HG02852 (cell line): ENCODE results near the gene AGR2.
A peak's percentile ranks its signal among the peaks of the same experiment; 100 is the strongest.

Experiments
- ATAC-seq: cut with Tn5 transposase; IDR thresholded peaks from one replicate; pipeline ENCODE4 v1.9.1; 2021; ENCODE audit warnings: mild to moderate bottlenecking, moderate library complexity; ENCODE audit not compliant: unreplicated experiment

The AGR2 gene

DNA sequence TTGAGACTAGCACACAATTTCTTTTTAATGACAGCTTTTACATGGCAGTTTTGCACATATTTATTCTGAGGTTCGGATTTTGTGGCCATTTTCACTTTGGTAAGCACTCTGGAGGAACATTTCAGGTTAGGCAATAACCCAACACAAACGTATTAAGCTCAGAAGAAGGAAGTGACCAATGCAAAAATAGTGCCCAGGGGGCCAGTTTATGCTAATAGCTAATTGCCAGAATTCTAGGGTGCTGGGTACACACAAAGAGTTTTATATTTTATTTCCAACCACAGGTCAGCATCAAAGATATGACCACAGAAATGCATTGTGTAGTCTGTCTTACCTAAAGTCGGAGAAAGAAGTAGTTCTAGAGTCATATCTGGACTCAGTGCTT, 8.4 kb upstream of the AGR2 start:
- no peak for ATAC-seq

DNA sequence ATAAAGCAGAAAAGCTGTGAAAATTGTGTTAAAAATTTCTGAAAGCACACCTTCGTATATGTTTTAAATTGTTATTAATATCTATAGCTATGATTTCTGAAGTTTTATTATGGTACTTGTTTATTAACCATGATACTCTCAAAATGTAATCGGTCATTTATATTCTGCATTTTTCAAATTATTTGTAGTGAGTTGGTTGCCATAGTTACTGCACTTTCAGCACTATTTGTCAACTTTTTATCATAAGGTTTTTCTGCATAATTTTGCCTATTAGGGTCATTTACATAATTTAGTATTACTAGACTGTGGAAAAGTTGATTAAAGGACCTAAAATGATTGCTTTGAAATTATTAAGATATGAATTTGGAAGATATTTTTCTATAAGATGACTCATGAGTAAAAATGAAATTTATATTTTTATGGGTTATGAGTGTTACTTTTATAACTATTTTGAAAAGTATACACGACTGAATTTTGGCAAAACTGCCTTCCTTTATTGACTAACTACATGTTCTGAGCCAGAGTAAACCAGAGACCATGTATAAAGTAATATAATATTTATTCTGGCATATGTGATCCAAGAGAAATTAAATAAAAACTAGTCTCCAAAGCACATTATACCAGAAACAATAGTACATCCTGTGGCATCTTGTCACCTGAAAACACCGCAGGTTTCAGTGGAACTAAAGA, 7.9 kb upstream of the AGR2 start:
- ATAC-seq: no peak

DNA sequence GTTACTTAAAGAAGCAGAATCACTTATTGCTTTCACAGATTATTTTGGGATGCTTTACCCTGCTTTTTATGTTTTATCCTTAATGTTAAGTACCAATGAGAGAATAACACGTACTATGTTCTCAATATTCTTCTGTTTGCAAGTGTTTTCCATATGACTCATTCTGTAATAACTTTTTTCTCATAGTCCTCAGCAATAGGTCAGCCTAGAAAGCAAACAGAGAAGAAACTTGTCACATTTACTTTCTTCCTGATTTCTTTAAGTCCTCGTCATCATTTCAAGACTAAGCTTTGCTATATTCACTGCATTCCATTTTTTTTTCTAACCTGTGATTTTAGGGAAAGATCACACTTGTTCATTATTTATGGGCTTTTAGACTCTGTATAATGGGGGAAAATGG, 6.8 kb upstream of the AGR2 start:
- ATAC-seq: no peak

DNA sequence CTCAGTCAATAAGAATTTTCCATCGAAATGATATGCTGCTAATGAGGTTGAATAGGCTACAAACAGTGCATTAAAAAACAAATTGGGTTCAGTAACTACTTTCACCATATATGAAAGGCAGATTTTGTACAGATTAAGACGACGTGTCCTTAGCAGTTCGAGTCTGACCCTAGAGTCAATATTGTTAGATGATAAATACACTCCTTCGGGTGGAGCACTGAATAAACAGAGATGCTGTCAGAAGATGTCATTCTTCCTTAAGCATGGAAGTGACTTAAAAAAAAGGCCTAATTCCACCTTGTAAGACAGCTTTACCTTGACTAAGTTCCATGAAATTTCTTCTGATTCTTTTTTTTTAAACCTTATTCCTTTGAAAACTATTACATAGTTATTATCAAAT, 5.8 kb upstream of the AGR2 start:
- no peak for ATAC-seq

DNA sequence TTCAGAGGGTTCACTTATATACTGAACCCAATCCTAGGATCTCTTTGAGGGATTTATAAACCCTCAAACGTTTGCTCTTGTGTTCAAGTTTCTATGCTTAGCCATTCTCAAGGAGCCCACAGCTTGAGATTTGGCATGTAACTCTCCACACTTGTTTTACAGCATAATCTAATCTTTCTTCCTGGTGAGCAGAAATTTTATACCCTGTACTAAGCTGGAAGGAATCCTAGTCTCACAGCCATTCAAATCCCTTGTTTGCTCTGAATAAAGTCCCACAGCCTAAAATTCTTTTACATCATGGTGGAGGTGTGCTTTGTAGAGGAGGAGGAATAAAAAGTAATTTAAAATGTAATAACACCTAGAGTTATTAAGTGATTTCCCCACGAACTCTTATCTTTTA, 5.3 kb upstream of the AGR2 start:
- ATAC-seq: no peak

DNA sequence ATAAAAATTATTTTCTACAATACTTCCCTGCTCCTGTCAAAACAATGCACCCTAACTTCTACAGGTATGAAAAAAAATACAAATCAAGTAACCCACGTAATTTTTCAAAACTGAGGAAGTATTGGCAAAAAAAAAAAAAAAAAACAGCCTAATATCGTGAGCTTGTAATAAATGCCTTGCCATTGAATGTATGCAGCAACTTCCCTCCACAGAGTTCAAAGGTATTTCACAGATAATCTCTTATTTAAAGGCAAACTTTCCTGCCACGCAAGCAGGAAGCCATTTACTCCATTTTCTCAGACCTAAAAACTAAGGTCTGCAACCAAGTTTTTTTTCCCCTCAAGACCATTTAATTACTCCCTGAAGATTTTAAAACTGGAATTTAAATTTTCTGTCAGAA, 642 bp upstream of the AGR2 start:
- ATAC-seq: no peak

DNA sequence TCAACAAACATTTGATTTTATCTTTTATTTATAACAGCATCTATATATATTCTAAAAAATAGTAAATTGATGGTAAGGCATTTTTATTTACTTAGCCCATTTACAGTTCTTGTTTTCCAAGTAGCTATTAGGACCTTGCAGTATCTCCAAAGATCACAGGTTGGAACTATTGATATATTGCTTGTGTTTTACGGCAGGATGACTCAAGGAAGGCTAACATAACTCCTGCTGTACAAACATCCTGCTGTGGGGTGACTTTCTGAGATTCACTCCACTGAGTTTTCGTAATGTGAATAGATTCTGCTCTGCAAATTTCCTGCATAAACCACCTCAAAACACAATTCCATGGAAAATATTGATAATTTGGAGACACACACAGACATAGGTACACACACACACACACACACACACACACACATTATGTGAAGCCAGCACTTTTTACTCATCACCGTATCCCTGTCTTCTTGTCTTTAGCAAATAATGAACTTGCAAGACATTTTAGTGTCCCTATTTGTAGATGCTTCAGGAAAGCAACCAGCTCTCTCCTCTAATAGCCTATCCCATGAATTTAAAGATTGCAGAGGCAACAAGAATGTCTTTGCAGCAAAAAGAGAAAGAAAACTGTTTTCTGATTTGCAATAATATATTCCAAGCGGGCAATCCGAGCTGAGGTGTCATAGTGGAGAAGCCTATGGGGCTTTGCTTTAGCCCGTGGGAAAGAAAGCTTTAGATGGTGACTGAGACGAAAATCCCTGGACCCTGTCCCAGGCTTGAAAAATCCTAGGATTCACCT, 722 bp downstream of the AGR2 start:
- ATAC-seq: no peak

DNA sequence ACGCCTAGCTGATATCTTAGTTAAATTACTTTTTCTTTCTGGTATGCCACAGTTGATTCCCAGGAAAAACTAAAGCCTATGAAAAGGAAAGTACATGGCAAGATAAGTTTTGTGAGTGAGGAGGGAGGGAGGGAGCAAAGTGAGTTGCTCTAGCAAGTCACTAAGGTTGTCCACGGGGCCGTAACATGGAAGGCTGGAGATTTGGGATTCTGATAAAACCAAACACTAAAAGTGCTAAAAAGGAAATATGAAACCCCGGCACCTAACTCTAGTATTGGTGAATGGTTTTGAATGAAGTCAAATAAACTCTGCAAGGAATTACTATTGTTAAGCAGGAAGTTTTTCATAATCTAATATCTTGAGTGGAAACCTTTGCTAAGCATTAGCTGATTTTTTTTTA, 1.7 kb downstream of the AGR2 start:
- no peak for ATAC-seq

DNA sequence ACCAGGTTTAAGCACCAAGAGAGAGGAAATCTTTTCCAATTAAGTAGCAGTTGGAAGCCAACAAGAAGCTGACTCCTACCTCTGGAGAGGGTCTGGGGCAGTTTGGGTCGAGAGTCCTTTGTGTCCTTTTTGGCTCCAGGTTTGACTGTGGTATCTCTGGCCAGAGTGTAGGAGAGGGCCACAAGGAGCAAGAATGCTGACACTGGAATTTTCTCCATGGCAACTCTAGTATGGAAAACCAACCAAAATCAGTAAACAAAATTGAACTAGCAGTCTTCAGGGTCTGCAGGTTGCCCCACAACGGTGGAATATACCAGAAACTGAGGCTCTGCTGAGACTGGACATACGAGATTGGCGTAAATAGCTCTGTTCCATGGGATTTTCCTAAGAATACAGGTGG, 3.2 kb downstream of the AGR2 start:
- no peak for ATAC-seq

DNA sequence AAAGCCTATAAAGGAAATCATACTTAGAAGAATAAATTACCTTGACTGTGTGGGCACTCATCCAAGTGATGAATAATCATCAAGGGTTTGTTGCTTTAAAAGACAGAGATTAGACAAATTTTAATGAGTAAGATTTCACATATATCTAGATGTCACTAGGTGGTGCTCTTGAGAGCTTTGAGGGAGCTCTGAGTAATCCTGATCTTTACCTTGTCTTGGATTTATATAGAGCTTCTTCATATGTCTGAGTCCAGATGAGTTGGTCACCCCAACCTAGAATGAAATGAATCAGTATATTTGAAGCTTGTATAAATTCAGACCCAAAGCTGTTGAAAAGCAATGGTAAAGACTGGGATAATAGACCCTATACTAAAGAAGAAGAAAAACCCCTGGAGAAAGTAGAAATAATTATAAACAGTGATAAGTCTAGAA, 3.7 kb downstream of the AGR2 start:
- peak; percentile 68 for ATAC-seq

DNA sequence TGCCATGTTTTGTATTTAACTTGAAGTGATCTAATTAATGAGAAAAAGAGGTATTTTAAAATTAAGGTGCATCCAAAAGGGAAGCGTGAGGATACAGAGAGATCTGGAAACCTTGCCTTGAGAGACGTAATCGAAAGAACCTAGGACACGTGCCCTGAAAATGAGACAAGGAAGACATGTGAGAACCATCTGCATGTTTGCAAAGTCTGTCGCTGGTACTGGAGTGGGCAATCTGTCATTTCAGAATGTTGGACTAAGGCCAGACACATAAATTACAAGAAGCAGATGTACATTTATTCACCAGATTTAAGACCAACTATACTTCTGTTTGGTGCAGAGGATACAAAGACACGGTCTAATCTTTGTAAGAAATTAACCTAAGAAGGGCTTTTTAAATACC, 9.2 kb downstream of the AGR2 start:
- no peak for ATAC-seq

DNA sequence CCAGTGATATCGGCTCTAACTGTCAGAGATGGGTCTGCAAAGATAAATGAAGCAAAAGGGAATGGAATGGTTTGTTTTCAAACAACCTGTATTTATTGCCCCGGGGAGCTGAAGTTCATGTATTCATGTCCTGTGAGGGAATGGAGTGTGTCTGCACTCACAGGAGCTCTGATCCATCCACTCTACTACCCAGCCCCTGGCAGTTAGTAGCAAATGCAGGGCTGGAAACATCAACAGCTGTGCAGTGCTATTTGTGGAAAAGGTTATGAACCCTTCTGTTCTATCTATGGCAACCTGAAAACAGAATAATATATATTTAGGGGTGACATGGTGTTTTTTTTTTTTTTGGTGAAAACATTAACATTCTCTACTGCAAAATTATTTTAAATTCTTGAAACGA, 9.8 kb downstream of the AGR2 start:
- no peak for ATAC-seq

DNA sequence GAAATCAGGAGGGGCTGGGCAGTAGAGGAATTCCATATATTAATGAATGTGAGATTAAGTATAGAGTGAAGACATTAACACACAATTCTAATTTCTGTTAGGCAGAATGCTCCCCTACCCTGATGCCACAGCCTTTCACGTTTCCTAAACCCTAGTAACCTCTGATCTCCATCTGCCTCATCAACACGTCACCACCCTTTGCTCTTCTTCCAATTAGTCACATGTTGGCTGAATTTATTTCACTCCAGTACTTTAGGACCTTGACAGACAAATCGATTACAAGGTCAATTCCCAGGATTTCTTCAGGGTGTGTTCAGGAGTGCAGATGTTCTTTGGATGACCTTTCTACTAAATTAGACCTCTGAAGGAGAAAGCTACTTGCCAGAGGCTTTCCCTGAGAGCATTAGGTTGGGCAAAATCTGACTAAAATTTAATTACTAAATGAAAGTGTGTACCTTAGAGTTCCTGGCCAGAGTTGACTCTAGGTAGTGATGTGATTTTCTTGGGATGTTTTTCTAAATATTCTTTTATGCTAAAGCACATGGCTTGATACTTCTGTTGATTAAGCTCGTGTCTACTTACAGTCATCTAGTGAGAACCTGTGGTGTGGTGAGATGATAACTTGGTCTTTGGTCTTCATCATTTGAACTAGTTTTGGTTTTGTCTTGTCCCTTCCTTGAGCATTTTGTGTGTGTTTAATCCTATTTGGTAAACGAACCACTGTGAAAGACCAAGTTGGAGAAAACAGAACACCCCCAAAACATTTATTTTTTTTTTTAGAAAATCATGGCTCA, 12.7 kb downstream of the AGR2 start:
- ATAC-seq: no peak

DNA sequence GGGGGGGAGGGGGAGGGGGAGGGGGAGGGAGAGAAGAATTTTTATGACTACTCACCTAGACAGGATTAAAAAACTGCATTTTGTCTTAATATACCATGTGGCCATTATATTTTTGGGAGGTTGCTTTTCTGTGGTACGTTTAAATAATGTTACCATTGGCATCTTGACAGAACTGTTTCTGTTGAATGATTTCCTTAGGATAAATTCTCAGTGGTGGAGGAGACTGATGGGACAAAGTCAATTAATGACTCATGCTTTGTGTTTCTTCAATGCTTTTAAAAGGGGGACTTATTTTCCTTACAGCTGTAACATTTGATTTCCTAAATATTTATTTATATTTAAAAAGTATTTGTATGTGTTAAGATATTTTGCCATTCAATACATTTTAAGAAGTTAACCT, 13.7 kb downstream of the AGR2 start:
- no peak for ATAC-seq

DNA sequence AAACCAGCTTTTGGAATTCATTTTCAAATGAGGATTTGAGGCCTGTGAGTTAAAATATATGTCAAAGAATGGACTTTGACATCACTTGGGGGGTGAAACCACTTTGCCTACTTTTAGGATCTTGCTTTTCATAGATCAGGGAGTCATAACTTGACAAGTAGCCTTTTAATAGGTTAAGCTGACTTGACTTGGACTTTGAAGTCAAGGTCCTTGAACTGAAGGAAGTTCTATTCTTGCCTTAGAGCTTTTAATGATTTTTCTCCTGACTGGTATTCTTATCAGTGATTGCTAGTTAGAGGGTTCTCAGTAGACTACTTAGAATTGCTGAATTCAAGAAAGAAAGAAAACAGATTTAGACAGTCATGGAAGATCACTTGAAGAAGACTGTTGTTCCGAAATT, 17.7 kb downstream of the AGR2 start:
- ATAC-seq: no peak

DNA sequence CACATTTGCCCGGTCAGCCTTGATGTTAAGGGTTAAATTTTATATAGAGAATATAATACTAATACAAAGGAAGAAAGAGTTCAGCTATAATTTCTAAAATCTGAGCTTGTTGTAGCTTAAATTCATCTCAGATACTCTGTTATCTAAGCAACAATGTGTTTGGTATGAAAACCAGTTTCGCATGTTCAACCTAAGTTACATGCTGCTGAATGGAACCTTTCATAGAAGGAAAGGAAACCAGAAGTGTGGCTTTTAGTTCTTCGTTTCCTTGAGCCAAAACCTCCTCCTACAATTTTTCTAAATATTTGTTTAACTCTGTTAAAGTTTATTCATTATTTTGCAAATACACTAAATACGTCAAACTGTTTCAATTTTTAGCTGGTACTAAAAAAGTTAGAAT, 18.5 kb downstream of the AGR2 start:
- ATAC-seq: no peak

DNA sequence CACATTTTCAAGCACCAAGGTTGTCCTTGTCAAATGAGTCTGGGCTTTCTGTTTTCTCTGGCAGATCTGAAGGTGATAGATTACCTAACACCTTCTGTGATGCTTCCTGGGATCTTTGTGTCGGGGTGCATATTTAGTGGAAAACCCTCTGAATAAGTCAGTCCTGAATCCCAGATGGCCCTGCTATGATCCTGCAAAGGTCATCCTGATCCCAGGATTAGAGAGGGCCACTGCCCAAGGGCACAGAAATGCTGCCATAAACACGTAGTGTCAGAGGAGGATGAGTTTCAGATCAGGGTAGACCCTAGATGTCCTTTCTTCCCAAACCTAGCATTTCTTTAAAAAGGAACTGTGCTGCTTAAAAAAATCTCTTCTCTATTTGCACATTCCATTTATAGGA, 19.0 kb downstream of the AGR2 start:
- no peak for ATAC-seq

DNA sequence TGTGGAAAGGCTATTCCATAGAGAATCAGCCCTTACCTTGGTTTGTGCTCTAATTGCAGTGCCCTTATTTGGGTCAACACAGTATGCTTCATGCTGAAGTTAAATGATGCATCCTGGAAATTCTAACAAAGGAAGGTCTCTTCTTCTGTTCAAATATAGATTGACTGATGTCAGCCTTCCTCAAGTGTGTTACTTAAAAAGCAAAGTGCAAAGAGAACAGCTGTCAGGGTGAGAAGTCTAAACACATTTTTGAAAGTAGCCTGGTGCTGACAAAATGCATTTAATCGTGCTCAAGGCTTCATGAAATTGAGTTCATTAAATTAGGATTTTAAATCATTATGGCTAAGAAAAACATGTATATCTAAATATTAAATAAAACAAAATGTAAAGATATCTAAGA, 19.5 kb downstream of the AGR2 start:
- no peak for ATAC-seq

DNA sequence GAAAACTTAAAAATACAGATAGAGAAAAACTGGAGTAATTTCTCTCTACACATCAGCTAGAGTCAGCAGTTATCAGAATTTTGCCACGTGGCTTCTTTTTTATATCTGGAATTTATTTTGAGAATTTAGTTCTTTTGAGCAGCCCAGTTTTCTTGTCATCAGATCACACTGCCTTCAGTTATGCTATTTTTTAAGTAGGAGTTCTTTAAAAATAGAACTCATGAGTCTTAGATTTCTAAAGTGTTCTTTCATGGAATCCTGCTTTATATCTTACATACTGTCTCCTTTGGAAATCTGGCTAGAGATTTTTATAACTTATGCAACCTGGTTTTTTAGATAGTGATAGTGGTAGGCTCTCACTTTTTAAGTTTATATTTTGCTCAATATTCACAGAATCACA, 24.2 kb downstream of the AGR2 start:
- no peak for ATAC-seq

DNA sequence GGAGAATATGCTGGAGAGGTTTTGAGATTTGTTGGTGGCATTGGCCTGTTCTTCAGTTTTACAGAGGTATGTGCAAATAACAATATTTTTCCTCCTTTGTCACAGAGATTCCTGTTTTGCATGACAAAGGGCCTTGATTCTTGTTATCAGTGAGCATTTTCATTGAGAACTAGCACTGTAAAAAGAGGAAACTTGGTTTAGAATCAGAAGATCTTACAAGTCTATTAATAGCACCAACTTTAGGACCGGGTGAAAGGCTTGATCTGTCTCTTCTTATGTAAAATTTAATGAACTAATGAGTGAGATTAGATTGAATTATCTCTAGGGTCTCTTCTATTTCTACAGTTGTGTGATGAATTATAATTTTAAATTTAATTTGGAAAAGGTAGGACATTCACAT, 25.7 kb downstream of the AGR2 start:
- ATAC-seq: no peak

DNA sequence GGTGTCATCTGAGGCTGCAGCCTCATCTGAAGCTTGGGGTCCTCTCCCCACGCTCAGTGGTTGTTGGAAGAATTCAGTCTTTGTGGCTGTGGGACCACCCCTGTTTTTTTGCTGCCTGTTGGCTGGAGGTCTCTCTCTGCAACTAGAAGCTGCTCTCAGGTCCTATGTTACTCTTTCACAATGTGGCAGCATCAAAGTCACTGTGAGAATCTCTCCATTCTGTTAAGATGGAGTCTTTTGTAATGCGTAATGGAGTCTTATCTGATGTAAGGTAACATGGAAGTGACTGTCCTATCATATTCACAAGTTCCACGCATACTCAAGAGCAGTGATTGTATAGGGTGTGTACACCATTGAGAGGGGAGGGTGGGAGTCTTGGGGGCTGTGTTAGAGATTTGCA, 26.3 kb downstream of the AGR2 start:
- no peak for ATAC-seq

DNA sequence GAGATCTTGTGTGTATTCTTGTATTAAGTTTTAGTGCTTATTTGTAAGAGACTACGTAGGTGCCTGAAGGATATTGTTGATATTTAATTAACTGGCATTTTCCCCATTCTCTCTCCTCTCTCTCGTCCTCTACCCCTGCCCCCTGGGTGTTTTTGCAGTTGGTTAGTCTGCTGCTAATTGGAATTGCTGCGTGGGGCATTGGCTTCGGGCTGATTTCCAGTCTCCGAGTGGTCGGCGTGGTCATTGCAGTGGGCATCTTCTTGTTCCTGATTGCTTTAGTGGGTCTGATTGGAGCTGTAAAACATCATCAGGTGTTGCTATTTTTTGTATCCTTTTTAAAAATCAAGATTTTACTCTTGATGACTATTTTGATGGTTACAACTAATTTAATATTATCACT, 28.7 kb downstream of the AGR2 start:
- no peak for ATAC-seq
